Natural killer cell (primary cell): ENCODE data around the gene EFCAB6. TPM values are rescaled to one million over a fixed set of nuclear protein-coding genes. Genes with fewer than 3 reads are reported as not detected.

Source experiments
- ATAC-seq, 3 donors: fragments of 150-1000 bp in 2 of 3; fragments of 200-7000 bp in 1 of 3; cut with Tn5 transposase; 1 replicate in 1 of 3; 2 replicates in 2 of 3; pipeline ENCODE4 v1.10.0; 2021; ENCODE audit warnings: mild to moderate bottlenecking in 2 of 3, moderate library complexity in 2 of 3
- DNase-seq, 2 donors: peaks; one replicate each; pipeline versions ENCODE4 v3.0.0 to v3.0.0-alpha.2; 2013 to 2021; ENCODE audit warnings: mixed read lengths in 1 of 2
- H3K27ac ChIP-seq: one replicate; pipeline ENCODE4 v1.5.1; 2013; ENCODE audit warnings: mild to moderate bottlenecking, low read length
- H3K27me3 ChIP-seq: one replicate; pipeline ENCODE4 v1.6.1; 2013; ENCODE audit warnings: low read length; ENCODE audit not compliant: control insufficient read depth, insufficient read depth
- H3K36me3 ChIP-seq: one replicate; pipeline ENCODE4 v1.6.1; 2013; ENCODE audit warnings: low read length; ENCODE audit not compliant: control insufficient read depth, insufficient read depth
- H3K4me1 ChIP-seq: one replicate; pipeline ENCODE4 v1.6.1; 2013; ENCODE audit warnings: low read length; ENCODE audit not compliant: control insufficient read depth, insufficient read depth
- H3K4me3 ChIP-seq: one replicate; pipeline ENCODE4 v1.5.1; 2013; ENCODE audit warnings: low read length
- H3K9me3 ChIP-seq: one replicate; pipeline ENCODE4 v1.6.1; 2013; ENCODE audit warnings: low read length; ENCODE audit not compliant: control insufficient read depth, insufficient read depth
- H3K27ac Mint-ChIP-seq, 2 donors: one replicate each; pipeline ENCODE4 v1.8.0; 2022; ENCODE audit warnings: mild to moderate bottlenecking in 2 of 2, mixed read lengths in 2 of 2, moderate library complexity in 1 of 2
- H3K27me3 Mint-ChIP-seq, 2 donors: one replicate each; pipeline ENCODE4 v1.8.0; 2022; ENCODE audit warnings: low read depth in 2 of 2, mixed read lengths in 2 of 2
- H3K36me3 Mint-ChIP-seq: one replicate; pipeline ENCODE4 v1.8.0; 2022; ENCODE audit warnings: mixed read lengths
- H3K4me1 Mint-ChIP-seq, 2 donors: one replicate each; pipeline ENCODE4 v1.8.0; 2022; ENCODE audit warnings: mixed read lengths in 2 of 2
- H3K4me3 Mint-ChIP-seq: one replicate; pipeline ENCODE4 v1.8.0; 2022; ENCODE audit warnings: mild to moderate bottlenecking, moderate library complexity, mixed read lengths
- H3K9me3 Mint-ChIP-seq, 2 donors: one replicate each; pipeline ENCODE4 v1.8.0; 2022; ENCODE audit warnings: mixed read lengths in 2 of 2
- CTCF ChIP-seq: fragments of 200-600 bp; IDR thresholded peaks from one replicate; pipeline ENCODE4 v1.8.0; 2022; ENCODE audit warnings: antibody characterized with exemption
- WGBS: methylation state at CpG from one replicate; pipeline ENCODE4 v1.1.7; 2013; ENCODE audit warnings: missing lambda C conversion rate; ENCODE audit not compliant: insufficient coverage; 5-methylcytosine and 5-hydroxymethylcytosine counted together
- intact Hi-C: fragments of 100-400 bp; cut with micrococcal nuclease; formaldehyde crosslinking; loops from one replicate; pipeline ENCODE4 v1.14.2; 2022
- total RNA-seq, 4 donors: library from RNA; stranded (reverse); fragments of 120-200 nt in 1 of 4; gene quantifications; one replicate each; pipeline versions ENCODE4 v1.2.3 to v1.2.4, GENCODE V29; 2013 to 2022

EFCAB6 gene
- total RNA-seq, 3 donors from 2014 or later (not counting 1 experiment from before 2014, with no cell fraction given), result 0.23 to 0.35 (median 0.26) TPM

- no peak overlapping the region for H3K27ac Mint-ChIP-seq
- no peak overlapping the region for H3K4me3 ChIP-seq
- H3K4me1 ChIP-seq, result no peaks in the 10 kb centered on the region
- no peak for TF ChIP-seq CTCF
- peaks cover 14 to 36% of the 10 kb centered on the region in 2 donors for H3K27me3 Mint-ChIP-seq
- DNase-seq (no peak), ATAC-seq (no peak)
- H3K9me3 ChIP-seq, result no peaks in the 10 kb centered on the region
- no peak overlapping the region for H3K27ac ChIP-seq
- no peaks in the 10 kb centered on the region for H3K27me3 ChIP-seq
- no peaks in the 10 kb centered on the region for H3K36me3 Mint-ChIP-seq
- 87% methylated on average over 7 of the region's 7 CpGs for WGBS
- no peaks in the 10 kb centered on the region for H3K36me3 ChIP-seq
- no peaks in the 10 kb centered on the region for H3K9me3 Mint-ChIP-seq
- intact Hi-C loops, result no loop called here
- no peaks in the 10 kb centered on the region for H3K4me1 Mint-ChIP-seq
- H3K4me3 Mint-ChIP-seq, result no peak overlapping the region
Measured at GRCh38 chr22:43789452-43789851, 22.7 kb downstream of the EFCAB6 start.

GRCh38 chr22:43783777-43784176, 28.3 kb downstream of the EFCAB6 start:
- no peaks in the 10 kb centered on the region for H3K27me3 ChIP-seq
- WGBS, result 100% methylated on average over 1 of the region's 2 CpGs
- Mint-ChIP-seq H3K9me3 (no peaks in the 10 kb centered on the region), H3K27me3 (peaks cover 14 to 36% of the 10 kb centered on the region in 2 donors), H3K4me1 (no peaks in the 10 kb centered on the region), H3K4me3 (no peak overlapping the region), H3K27ac (no peak overlapping the region), H3K36me3 (no peaks in the 10 kb centered on the region)
- no peaks in the 10 kb centered on the region for H3K36me3 ChIP-seq
- no peaks in the 10 kb centered on the region for H3K4me1 ChIP-seq
- H3K9me3 ChIP-seq, result no peaks in the 10 kb centered on the region
- H3K4me3 ChIP-seq, result no peak overlapping the region
- intact Hi-C loops, result no loop called here
- ATAC-seq (no peak), DNase-seq (no peak)
- H3K27ac ChIP-seq, result no peak overlapping the region
- no peak for TF ChIP-seq CTCF

- Histone ChIP-seq H3K27ac (no peak overlapping the region), H3K9me3 (no peaks in the 10 kb centered on the region), H3K27me3 (no peaks in the 10 kb centered on the region), H3K4me1 (no peaks in the 10 kb centered on the region), H3K36me3 (no peaks in the 10 kb centered on the region), H3K4me3 (no peak overlapping the region)
- no peak for TF ChIP-seq CTCF
- DNase-seq (no peak), ATAC-seq (no peak)
- H3K36me3 Mint-ChIP-seq, result no peaks in the 10 kb centered on the region
- 83% methylated on average over 1 of the region's 3 CpGs for WGBS
- no peak overlapping the region for H3K27ac Mint-ChIP-seq
- H3K27me3 Mint-ChIP-seq, result peaks cover 11 to 32% of the 10 kb centered on the region in 2 donors
- no peaks in the 10 kb centered on the region for H3K9me3 Mint-ChIP-seq
- no peaks in the 10 kb centered on the region for H3K4me1 Mint-ChIP-seq
- no peak overlapping the region for H3K4me3 Mint-ChIP-seq
- intact Hi-C loops, result no loop called here
Measured at GRCh38 chr22:43782448-43782847, 29.7 kb downstream of the EFCAB6 start.

- H3K36me3 Mint-ChIP-seq, result no peaks in the 10 kb centered on the region
- 16% methylated on average over 4 of the region's 4 CpGs for WGBS
- H3K27me3 Mint-ChIP-seq, result peaks cover 8 to 26% of the 10 kb centered on the region in 2 donors
- no peaks in the 10 kb centered on the region for H3K9me3 Mint-ChIP-seq
- no peaks in the 10 kb centered on the region for H3K4me1 ChIP-seq
- ATAC-seq (no peak), DNase-seq (no peak)
- no peaks in the 10 kb centered on the region for H3K4me1 Mint-ChIP-seq
- no peak for TF ChIP-seq CTCF
- H3K27ac ChIP-seq, result no peak overlapping the region
- H3K9me3 ChIP-seq, result no peaks in the 10 kb centered on the region
- H3K27me3 ChIP-seq, result no peaks in the 10 kb centered on the region
- no peaks in the 10 kb centered on the region for H3K36me3 ChIP-seq
- no peak overlapping the region for H3K4me3 ChIP-seq
- intact Hi-C loops, result no loop called here
- no peak overlapping the region for H3K4me3 Mint-ChIP-seq
- H3K27ac Mint-ChIP-seq, result no peak overlapping the region
Measured at GRCh38 chr22:43777286-43777685, 34.8 kb downstream of the EFCAB6 start.
